Fibroblast of pulmonary artery (primary cell): ENCODE results near the gene NIBAN1.
A peak's percentile ranks its signal among the peaks of the same experiment; 100 is the strongest.

Experiments
- DNase-seq: peaks from one replicate; pipeline ENCODE4 v3.0.0-alpha.2; 2010; ENCODE audit warnings: low read depth
- H3K4me3 ChIP-seq: replicated peaks from 2 replicates; pipeline ENCODE4 v1.5.1; 2011; ENCODE audit warnings: low read depth, mild to moderate bottlenecking, control low read depth, low read length, moderate library complexity
- TF ChIP-seq, protein P1 (sequence below): IDR thresholded peaks from 2 replicates; pipeline ENCODE4 v1.5.1; 2011; ENCODE audit warnings: mild to moderate bottlenecking, control low read depth, low read length, inconsistent platforms; ENCODE audit errors: missing control alignments

The NIBAN1 gene

DNA sequence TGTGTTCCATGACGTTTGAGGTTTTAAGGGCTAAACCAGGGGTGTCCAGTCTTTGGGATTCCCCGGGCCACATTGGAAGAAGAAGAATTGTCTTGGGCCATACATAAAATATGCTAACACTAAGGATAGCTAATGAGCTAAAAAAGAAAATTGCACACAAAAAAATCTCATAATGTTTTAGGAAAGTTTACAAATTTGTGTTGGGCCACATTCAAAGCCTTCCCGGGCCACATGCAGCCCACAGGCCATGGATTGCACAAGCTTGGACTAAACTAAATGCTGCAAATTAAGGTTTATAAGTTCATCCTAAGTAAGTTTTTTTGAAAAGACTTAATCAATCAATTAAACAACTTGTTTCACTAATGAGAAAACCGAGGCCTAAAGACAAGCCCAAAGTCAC is 21.9 kb downstream of the NIBAN1 start:
- H3K4me3 ChIP-seq: no peak overlapping the region
- TF ChIP-seq, protein P1, sequence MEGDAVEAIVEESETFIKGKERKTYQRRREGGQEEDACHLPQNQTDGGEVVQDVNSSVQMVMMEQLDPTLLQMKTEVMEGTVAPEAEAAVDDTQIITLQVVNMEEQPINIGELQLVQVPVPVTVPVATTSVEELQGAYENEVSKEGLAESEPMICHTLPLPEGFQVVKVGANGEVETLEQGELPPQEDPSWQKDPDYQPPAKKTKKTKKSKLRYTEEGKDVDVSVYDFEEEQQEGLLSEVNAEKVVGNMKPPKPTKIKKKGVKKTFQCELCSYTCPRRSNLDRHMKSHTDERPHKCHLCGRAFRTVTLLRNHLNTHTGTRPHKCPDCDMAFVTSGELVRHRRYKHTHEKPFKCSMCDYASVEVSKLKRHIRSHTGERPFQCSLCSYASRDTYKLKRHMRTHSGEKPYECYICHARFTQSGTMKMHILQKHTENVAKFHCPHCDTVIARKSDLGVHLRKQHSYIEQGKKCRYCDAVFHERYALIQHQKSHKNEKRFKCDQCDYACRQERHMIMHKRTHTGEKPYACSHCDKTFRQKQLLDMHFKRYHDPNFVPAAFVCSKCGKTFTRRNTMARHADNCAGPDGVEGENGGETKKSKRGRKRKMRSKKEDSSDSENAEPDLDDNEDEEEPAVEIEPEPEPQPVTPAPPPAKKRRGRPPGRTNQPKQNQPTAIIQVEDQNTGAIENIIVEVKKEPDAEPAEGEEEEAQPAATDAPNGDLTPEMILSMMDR: no peak
- DNase-seq: no peak

- TF ChIP-seq, protein P1: no peak
- no peak for DNase-seq
- H3K4me3 ChIP-seq: no peak overlapping the region
These were observed 22.5 kb downstream of the NIBAN1 start for GRCh38 chr1:184951788-184952187.

DNA sequence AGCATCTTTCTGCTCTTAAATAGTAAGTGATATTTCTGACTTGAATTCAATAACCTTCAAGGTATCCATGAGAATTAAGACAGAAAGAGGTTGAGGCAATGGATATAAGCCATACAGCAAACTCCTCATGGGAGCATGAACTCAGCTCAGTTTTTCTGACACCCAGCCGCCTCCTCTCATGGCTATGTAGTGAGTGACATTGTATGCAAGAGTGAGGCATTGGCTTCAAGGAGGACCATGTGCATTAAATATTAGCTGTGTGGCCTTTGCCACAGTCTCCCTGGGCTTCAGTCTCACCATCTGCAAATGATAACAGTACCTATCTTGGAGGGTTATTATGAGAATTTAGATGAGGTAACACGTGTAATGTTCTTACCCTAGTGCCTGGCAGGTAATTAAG is 23.4 kb downstream of the NIBAN1 start:
- no peak overlapping the region for H3K4me3 ChIP-seq
- DNase-seq: no peak
- TF ChIP-seq, protein P1: no peak

- TF ChIP-seq, protein P1: no peak
- no peak for DNase-seq
- H3K4me3 ChIP-seq: no peak overlapping the region
These were observed 24.1 kb downstream of the NIBAN1 start for GRCh38 chr1:184950227-184950626.

GRCh38 chr1:184947497-184948256 is 26.6 kb downstream of the NIBAN1 start:
- no peak overlapping the region for H3K4me3 ChIP-seq
- DNase-seq: no peak
- TF ChIP-seq, protein P1: no peak

GRCh38 chr1:184945678-184946412 is 28.5 kb downstream of the NIBAN1 start:
- TF ChIP-seq, protein P1: no peak
- no peak overlapping the region for H3K4me3 ChIP-seq
- peak; percentile 80 for DNase-seq
